ENCODE data around the gene GYS1.

The GYS1 gene

GRCh38 chr19:49017666-49018351, 24.7 kb upstream of the GYS1 start:
- DNase-seq (ENCODE audit: low spot score), result peak; percentile 57

- DNase-seq (ENCODE audit: low spot score), result no peak
These were observed 24.0 kb upstream of the GYS1 start, which contains the start of gene LHB for GRCh38 chr19:49017041-49017665. Gene LHB (minus strand): TSS chr19:49017091. CDS start chr19:49017081, 10 bp downstream.

GRCh38 chr19:49016067-49016839, 23.1 kb upstream of the GYS1 start:
- DNase-seq (ENCODE audit: low spot score), result no peak

GRCh38 chr19:49014870-49015255, 21.8 kb upstream of the GYS1 start:
- no peak for DNase-seq (ENCODE audit: low spot score)

- DNase-seq (ENCODE audit: low spot score), result no peak
These were observed 21.2 kb upstream of the GYS1 start for GRCh38 chr19:49014123-49014869.

- no peak for DNase-seq (ENCODE audit: low spot score)
These were observed 18.1 kb upstream of the GYS1 start for GRCh38 chr19:49011194-49011593.

GRCh38 chr19:49010453-49010852, 17.3 kb upstream of the GYS1 start:
- no peak for DNase-seq (ENCODE audit: low spot score)

- no peak for DNase-seq (ENCODE audit: low spot score)
These were observed 16.7 kb upstream of the GYS1 start for GRCh38 chr19:49009828-49010227.

- no peak for DNase-seq (ENCODE audit: low spot score)
These were observed 13.8 kb upstream of the GYS1 start for GRCh38 chr19:49006905-49007304.

- no peak for DNase-seq (ENCODE audit: low spot score)
These were observed 12.0 kb upstream of the GYS1 start for GRCh38 chr19:49004964-49005614.

- no peak for DNase-seq (ENCODE audit: low spot score)
These were observed 11.0 kb upstream of the GYS1 start for GRCh38 chr19:49004133-49004532.

GRCh38 chr19:48999481-49000325, 6.6 kb upstream of the GYS1 start:
- peak; percentile 77 for DNase-seq (ENCODE audit: low spot score)

- peak; percentile 48 for DNase-seq (ENCODE audit: low spot score)
These were observed 4.9 kb upstream of the GYS1 start for GRCh38 chr19:48997972-48998371.

- DNase-seq (ENCODE audit: low spot score), result no peak
These were observed 902 bp upstream of the GYS1 start for GRCh38 chr19:48994035-48994386.

- DNase-seq (ENCODE audit: low spot score), result no peak
These were observed 431 bp downstream of the GYS1 start for GRCh38 chr19:48992581-48993174.

- peak; percentile 77 for DNase-seq (ENCODE audit: low spot score)
These were observed 1.1 kb downstream of the GYS1 start for GRCh38 chr19:48991873-48992580.

GRCh38 chr19:48991011-48991609, 2.0 kb downstream of the GYS1 start:
- DNase-seq (ENCODE audit: low spot score), result no peak

- no peak for DNase-seq (ENCODE audit: low spot score)
These were observed 2.7 kb downstream of the GYS1 start for GRCh38 chr19:48990400-48990799.

- DNase-seq (ENCODE audit: low spot score), result no peak
These were observed 3.3 kb downstream of the GYS1 start for GRCh38 chr19:48989701-48990291.

All from kidney capillary endothelial cell (primary cell).